Measurements from ENCODE around the gene ARHGEF7.

GRCh38 chr13:111152844-111153243 is 37.7 kb downstream of the ARHGEF7 start:
- TF ChIP-seq CTCF (IDR thresholded peaks at IDR 0.05; ENCODE audit: poor library complexity) (no peak), EZH2phosphoT487 (IDR thresholded peaks at IDR 0.05; ENCODE audit: low read depth, severe bottlenecking, unreplicated experiment) (no peak), EZH2 (IDR thresholded peaks at IDR 0.05; ENCODE audit: borderline replicate concordance) (no peak)
